Esophagus muscularis mucosa (tissue), 4 donors: ENCODE data around the gene FADS6.

Experiments used
- EP300 ChIP-seq: sonication (generic); formaldehyde crosslinking; IDR thresholded peaks from one replicate; pipeline ENCODE4 v1.6.1; 2017; ENCODE audit warnings: antibody characterized with exemption
- POLR2A ChIP-seq: fragments of 450-650 bp; IDR thresholded peaks from one replicate; pipeline ENCODE4 v1.6.1; 2017; ENCODE audit warnings: antibody characterized with exemption, moderate library complexity, mild to moderate bottlenecking, low read depth
- POLR2AphosphoS5 ChIP-seq, 2 donors: sonication (generic); formaldehyde crosslinking; IDR thresholded peaks; one replicate each; pipeline ENCODE4 v1.6.1; 2017; ENCODE audit warnings: antibody characterized with exemption in 2 of 2
- TF ChIP-seq, protein P1 (sequence below), 3 experiments: fragments of 200-600 bp in 2 of 3; fragments of 450-650 bp in 1 of 3; sonication (generic) in 2 of 3; IDR thresholded peaks; one replicate each; pipeline ENCODE4 v1.5.1; 2017 to 2019; ENCODE audit warnings: antibody characterized with exemption in 3 of 3, mild to moderate bottlenecking in 2 of 3, moderate library complexity in 1 of 3

GRCh38 chr17:74878658-74879057, 14.8 kb downstream of the FADS6 start:
- TF ChIP-seq, protein P1, sequence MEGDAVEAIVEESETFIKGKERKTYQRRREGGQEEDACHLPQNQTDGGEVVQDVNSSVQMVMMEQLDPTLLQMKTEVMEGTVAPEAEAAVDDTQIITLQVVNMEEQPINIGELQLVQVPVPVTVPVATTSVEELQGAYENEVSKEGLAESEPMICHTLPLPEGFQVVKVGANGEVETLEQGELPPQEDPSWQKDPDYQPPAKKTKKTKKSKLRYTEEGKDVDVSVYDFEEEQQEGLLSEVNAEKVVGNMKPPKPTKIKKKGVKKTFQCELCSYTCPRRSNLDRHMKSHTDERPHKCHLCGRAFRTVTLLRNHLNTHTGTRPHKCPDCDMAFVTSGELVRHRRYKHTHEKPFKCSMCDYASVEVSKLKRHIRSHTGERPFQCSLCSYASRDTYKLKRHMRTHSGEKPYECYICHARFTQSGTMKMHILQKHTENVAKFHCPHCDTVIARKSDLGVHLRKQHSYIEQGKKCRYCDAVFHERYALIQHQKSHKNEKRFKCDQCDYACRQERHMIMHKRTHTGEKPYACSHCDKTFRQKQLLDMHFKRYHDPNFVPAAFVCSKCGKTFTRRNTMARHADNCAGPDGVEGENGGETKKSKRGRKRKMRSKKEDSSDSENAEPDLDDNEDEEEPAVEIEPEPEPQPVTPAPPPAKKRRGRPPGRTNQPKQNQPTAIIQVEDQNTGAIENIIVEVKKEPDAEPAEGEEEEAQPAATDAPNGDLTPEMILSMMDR (IDR thresholded peaks at IDR 0.05), result no peak
- TF ChIP-seq POLR2A (no peak), POLR2AphosphoS5 (IDR thresholded peaks at IDR 0.05) (no peak), EP300 (no peak)
